GM19351 (cell line): ENCODE results near the gene NAA15.
"Not testable (repeated sequence)": the region's sequence is repeated elsewhere in the genome, so short reads cannot be mapped to it uniquely, and the experiment has no call there.

Source experiments
- ATAC-seq: cut with Tn5 transposase; IDR thresholded peaks from one replicate; pipeline ENCODE4 v1.9.1; 2021; ENCODE audit warnings: mild to moderate bottlenecking, moderate library complexity; ENCODE audit not compliant: unreplicated experiment

The NAA15 gene

DNA sequence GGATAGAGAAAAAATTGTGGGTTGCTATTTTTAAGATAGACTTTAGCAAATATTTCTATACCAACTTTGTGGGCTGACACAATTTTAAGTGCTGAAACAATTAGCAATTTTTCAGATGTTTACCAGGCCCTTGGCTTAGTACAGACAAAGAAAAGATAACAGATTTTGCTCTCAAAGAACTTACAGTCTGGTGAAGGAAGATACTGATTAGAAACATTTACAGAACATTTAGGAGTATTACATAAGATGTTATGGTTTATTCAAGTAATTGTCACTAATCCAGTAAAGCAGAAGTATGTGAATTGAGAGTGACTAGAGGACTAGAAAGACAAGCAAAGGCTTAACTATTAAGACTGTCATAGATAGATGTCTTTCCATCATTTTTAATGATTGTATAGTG lies 36.3 kb downstream of the NAA15 start:
- ATAC-seq = no peak

DNA sequence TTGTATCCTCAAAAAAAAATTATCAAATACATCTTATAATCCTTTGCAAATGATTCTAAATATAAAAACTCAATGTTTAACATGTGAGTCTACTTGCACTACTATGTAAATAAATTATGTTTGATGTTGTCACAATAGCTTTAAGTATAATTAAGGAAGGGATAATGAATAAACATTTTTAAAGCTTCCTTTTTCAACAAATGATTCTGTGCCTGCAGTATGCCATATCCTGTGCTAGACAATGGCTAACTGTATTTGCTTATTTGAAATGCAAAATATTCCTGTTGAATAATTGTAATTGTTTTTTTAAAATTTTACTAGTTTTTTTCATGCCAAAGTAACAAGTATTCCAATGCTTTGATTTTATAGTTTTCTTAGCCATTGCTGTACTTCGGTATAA lies 60.0 kb downstream of the NAA15 start:
- no peak for ATAC-seq

- ATAC-seq = no peak
Measured at GRCh38 chr4:139367421-139368090, 66.3 kb downstream of the NAA15 start.

DNA sequence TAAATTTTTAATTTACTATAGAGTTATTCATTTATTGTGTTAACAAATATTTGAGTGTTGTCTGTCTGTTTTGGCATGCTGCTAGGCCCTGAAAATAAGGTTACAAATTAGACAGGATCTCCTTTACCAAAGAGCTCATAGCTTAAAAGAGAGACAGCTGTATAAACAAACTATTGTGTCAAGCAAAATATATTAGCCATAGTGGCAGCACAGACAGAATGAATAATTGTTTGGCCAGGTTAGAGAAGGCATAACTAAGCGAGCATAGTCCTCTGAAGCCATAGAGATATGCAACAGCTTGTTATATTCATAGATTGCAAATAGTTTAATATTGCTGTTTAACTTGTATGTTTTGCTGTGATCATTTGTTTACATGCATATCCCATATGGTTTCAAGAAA lies 67.7 kb downstream of the NAA15 start:
- no peak for ATAC-seq

GRCh38 chr4:139374251-139374650 lies 72.9 kb downstream of the NAA15 start:
- ATAC-seq = no peak

GRCh38 chr4:139386421-139386820 lies 85.1 kb downstream of the NAA15 start:
- ATAC-seq = no peak

DNA sequence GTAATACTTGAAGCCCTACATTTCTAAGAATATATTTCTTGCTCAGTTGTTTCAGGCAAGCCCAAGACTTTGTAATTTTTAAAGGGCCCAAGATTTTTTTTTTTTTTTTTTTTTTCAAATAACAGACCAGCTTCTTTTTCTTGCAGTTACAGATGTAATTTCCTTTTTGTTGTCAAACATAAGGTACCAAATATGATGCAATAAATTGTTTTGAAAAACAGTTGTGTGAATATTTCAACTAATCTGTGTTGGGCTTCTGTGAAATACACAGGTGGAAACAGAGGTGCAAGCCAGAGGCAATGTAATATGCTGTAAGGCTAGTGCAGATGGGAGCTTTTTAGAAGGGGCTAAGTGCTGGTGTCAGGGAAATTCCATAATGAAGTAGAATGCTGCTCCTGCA lies 87.8 kb downstream of the NAA15 start:
- ATAC-seq = no peak

DNA sequence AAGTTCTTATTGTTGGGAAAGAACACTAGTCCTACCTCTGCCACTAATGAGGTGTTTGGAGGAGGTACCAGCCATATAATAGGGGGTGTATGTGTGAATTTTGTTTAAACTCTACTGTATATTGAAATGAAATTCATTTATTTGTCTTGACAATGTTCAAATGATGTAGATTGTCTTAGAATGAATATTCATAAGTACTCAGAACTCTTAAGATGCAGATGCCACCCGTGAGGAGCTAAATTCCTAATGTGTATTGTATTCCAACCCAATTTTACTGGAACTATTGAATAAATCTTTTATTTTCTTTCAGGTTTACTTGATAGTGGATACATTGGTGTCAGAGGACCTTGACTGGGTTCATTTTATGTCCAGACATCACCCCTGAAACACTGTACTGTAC lies 88.7 kb downstream of the NAA15 start:
- ATAC-seq = no peak

DNA sequence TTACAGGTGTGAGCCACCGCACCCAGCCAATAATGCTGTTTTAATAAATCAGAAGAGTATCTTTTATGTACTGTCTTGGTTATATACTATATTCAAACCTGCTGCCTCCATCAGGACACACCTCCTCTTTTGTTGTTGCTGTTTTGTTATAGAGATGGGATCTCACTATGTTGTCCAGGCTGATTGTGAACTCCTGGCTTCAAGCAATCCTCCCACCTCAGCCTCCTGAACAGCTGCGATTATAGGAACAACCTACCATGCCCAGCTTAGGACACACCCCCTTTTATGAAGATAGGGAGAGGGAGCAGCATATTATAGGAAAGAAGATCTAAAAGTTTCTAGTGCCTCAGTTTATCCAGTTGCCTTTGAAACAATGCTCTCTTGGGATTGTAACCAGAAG lies 90.4 kb downstream of the NAA15 start:
- no peak for ATAC-seq

DNA sequence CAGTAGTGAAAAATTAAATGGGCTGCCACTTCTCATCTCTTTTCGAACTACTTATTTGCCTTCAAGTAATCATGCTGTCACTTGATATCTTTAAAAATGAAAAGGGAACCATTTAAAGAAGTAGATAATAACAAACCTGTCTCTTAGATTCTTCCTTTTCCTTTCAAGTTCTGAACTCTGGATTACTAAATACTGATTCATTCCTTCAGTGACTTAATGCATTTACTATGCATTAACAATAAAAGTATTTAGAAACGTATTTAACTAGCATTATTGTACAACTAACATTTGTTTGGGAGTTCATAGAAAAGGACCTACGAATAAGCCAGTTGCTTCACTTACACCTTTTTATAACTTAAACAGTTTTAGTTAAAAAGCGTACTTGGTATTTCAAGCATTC lies 91.5 kb downstream of the NAA15 start:
- ATAC-seq = no peak

DNA sequence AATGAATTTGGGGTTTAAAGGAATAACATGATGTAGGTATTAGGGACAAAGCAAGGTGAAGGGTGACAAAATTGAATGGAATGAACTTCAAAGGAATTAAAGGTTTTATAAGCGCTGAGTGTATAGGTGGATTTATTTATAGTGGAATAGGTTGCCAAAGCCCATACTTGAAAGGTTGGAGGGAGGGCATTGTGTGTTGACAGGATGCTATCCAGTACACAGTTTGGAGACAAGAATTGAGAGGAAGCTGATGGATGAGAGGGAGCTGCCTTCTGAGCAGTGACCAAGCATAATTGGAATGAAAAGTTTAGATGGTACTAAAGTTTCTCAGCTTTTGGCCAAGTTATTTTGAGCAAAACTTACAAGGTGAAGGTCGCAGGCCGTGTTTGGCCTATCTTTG lies 100.1 kb downstream of the NAA15 start:
- ATAC-seq = no peak

GRCh38 chr4:139402436-139402835 lies 101.1 kb downstream of the NAA15 start:
- ATAC-seq = no peak

DNA sequence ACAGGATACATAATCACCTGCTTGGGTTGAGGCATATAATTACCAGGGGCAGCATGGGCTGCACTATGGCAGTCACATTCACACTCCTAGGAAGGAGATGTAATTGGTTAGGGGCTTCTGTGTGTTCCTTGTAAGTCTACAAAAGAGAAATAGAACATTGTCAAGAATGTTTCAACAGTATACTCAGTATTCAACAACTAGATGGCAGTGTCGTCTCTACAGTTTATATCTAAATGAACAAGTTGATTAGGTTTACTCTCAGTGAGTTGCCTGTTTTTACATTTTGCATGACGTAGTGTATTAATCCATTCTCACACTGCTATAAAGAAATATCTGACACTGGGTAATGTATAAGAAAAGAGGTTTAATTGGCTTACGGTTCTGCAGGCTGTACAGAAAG lies 102.2 kb downstream of the NAA15 start:
- no peak for ATAC-seq

DNA sequence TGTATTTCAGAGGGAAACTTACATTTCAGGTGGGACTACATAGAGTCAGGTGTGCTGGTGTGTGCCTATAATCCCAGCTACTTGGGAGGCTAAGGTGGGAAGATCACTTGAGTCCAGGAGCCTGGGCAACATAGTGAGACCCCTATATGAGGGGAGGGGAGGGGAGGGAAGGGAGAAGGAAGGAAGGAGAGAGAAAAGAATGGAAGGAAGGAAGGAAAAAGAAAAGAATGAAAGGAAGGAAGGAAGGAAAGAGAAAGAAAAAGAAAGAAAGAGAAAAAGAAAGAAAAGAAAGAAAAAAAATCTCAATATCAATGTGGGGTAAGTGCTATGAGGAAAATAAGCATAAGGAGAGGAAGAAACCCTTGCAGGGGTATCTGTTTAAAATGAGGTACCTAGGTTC lies 109.0 kb downstream of the NAA15 start:
- ATAC-seq = no peak

DNA sequence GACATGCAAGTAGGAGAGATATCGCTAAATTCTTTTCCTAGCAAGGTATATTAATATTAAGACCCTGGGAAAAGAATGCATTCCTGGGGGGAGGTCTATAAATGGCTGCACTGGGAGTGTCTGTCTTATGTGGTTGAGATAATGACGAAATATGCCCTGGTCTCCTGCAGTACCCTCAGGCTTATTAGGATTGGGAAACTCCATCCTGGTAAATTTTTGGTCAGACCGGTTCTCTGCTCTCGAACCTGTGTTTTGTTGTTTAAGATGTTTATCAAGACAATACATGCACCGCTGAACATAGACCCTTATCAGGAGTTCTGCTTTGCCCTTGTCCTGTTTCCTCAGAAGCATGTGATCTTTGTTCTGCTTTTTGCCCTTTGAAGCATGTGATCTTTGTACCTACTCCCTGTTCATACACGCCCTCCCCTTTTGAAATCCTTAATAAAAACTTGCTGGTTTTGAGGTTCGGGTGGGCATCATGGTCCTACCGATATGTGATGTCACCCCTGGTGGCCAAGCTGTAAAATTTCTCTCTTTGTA lies 113.4 kb downstream of the NAA15 start:
- not testable (repeated sequence) for ATAC-seq

GRCh38 chr4:139416073-139416673 lies 114.9 kb downstream of the NAA15 start:
- ATAC-seq = peak; percentile 54

GRCh38 chr4:139419388-139419914 lies 118.1 kb downstream of the NAA15 start:
- no peak for ATAC-seq

GRCh38 chr4:139420652-139421051 lies 119.3 kb downstream of the NAA15 start:
- ATAC-seq = no peak

DNA sequence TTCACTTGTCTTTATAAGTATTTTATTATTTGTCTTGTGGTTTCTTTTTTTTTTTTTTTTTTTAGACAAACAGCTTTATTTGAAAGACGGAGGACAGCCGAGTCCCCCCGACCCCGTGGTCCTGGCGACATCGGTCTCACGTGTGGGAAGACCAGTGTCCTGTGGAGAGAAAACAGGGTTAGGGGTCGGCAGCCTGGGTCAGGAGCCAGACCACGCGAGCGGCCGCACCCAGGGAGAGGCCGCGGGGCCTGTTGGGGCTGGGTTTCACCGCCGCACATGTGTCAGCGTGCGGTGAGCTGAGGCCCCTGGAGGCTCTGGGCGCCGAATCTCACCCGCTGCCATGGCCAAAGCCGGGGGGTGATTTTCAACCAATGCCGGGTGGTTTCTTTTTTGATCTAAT lies 134.8 kb downstream of the NAA15 start:
- ATAC-seq = no peak

- ATAC-seq = no peak
Measured at GRCh38 chr4:139438141-139438540, 136.8 kb downstream of the NAA15 start.

- no peak for ATAC-seq
Measured at GRCh38 chr4:139441029-139441428, 139.7 kb downstream of the NAA15 start.

GRCh38 chr4:139443661-139444060 lies 142.4 kb downstream of the NAA15 start:
- ATAC-seq = no peak
